NT2/D1 (cell line): Measurements from ENCODE around the gene ING4.
A peak's percentile ranks its signal among the peaks of the same experiment; 100 is the strongest.

ENCODE experiments used
- DNase-seq: peaks from one replicate; pipeline ENCODE4 v3.0.0-alpha.2; 2011; ENCODE audit warnings: low read depth, low spot score
- H3K27me3 ChIP-seq: 2 replicates; pipeline ENCODE4 v1.6.0; 2011; ENCODE audit warnings: mild to moderate bottlenecking; ENCODE audit not compliant: insufficient read length, insufficient read depth
- H3K36me3 ChIP-seq: 2 replicates; pipeline ENCODE4 v1.6.1; 2011; ENCODE audit warnings: mild to moderate bottlenecking, low read length, mixed read lengths; ENCODE audit not compliant: insufficient read depth, insufficient read length
- H3K4me1 ChIP-seq: 2 replicates; pipeline ENCODE4 v1.5.1; 2011; ENCODE audit not compliant: insufficient read depth, insufficient read length
- H3K4me3 ChIP-seq: 2 replicates; pipeline ENCODE4 v1.5.1; 2011; ENCODE audit warnings: low read depth; ENCODE audit not compliant: insufficient read length
- H3K9ac ChIP-seq: 2 replicates; pipeline ENCODE4 v1.6.0; 2011; ENCODE audit warnings: low read depth; ENCODE audit not compliant: insufficient read length
- H3K9me3 ChIP-seq: 2 replicates; pipeline ENCODE4 v1.5.1; 2011; ENCODE audit warnings: mild to moderate bottlenecking, low read length; ENCODE audit not compliant: insufficient read depth
- SUZ12 ChIP-seq: IDR thresholded peaks from 2 replicates; pipeline ENCODE4 v1.6.1; 2011; ENCODE audit not compliant: insufficient read length, insufficient read depth; ENCODE audit errors: extremely low read depth
- YY1 ChIP-seq: IDR thresholded peaks from 2 replicates; pipeline ENCODE4 v1.6.1; 2011; ENCODE audit not compliant: insufficient read length, insufficient read depth
- ZNF274 ChIP-seq: IDR thresholded peaks from 2 replicates; pipeline ENCODE4 v1.6.1; 2011; ENCODE audit warnings: mild to moderate bottlenecking, low read depth, low read length

ING4 gene

DNA sequence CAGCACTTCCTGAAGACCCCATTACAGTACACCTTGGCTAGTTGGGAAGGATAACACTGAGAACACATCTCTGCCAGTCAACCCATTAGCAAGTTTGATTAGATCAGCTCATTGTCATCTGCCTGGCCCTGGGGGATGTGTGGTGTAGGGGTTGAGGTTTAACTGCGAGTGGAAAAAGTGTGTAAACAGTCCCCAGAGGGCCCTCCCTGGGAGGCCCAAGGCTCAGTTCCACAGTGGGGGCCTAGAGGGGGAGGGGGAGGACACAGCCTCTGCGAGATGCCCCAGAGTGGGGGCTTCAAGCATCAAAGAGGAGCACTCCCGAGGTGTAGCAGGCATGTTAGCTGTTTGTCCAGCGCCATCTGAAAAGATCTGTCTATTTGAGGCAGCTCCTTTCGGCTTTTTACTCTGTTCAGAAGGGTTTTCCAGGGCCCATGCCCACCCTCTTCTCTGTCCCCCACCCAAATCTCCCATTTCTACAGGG lies 27.5 kb downstream of the ING4 start:
- DNase-seq = no peak

DNA sequence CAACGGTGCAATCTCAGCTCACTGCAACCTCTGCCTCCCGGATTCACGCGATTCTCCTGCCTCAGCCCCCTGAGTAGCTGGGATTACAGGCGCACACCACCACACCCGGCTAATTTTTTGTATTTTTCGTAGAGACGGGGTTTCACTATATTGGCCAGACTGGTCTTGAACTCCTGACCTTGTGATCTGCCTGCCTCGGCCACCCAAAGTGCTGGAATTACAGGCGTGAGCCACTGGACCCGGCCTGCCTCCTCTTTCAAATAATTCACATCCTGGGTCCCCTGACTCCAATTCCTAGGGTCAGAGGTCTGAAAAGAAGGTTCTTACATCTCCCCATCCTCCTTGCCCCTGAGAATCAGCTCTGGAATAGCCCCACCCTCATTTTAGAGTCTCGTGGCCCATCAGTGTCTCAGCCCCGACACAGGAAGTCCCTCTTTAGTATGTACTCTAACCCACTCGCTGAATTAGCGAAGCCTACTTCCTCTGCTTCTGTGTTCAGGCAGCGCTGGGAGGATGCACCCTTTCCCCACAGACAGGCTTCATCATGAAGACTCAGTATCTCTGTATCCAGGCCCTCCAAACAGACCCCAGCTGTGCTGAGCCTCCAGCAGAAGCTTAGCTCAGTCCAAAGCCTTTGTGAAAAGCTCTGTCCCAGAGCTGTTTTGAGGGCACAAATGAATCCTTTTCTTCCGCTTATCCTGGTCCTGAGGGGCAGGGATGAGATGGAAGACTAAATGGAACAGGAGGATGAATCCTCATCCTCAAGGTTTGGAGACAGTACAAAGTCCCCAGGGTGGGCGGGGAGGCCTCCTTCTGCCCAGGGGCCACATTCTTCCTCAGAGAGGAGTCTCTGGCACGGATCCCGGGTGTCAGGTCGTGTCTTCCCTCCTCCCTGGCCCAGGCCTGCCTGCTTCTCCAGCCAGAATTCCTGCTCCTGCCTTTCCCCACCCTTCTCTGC lies 30.6 kb downstream of the ING4 start:
- H3K9me3 ChIP-seq = no peaks in the 10 kb centered on the region
- H3K4me3 ChIP-seq = no peak overlapping the region
- H3K9ac ChIP-seq = peak overlapping the region; percentile 0
- H3K27me3 ChIP-seq = no peaks in the 10 kb centered on the region
- DNase-seq = no peak
- H3K36me3 ChIP-seq = no peaks in the 10 kb centered on the region
- TF ChIP-seq ZNF274 (no peak), SUZ12 (no peak), YY1 (no peak)
- H3K4me1 ChIP-seq = peaks cover 30% of the 10 kb centered on the region

More for the DNA sequence above, 27.5 kb downstream of the ING4 start:
- H3K4me1 ChIP-seq = peaks cover 34% of the 10 kb centered on the region
- TF ChIP-seq ZNF274 (no peak), YY1 (no peak), SUZ12 (no peak)
- no peaks in the 10 kb centered on the region; the same call in 1 of the 2 replicates for H3K9me3 ChIP-seq
- no peak overlapping the region for H3K4me3 ChIP-seq
- no peak overlapping the region for H3K9ac ChIP-seq
- no peaks in the 10 kb centered on the region for H3K36me3 ChIP-seq
- peaks cover 7% of the 10 kb centered on the region for H3K27me3 ChIP-seq

DNA sequence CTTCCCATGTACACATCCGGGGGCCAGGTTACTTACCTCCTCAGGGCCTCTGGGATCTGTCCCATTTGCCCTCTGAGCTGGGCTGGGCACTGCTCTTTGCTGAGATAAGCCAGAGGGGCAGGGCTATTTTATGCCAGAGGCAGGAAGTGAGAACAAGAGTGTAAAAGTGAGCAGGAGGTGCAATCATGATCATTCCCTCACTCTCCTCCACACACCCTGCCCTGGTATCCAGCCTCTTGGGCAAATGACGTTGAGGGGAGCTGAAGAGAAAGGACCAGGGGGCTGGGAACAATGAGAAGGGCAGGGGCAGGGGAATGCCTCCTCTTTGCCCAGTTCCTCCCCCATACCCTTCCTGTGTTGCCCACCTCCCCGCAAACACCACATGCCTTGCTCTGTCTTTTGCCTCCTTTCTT lies 31.4 kb downstream of the ING4 start:
- Histone ChIP-seq H3K9me3 (no peaks in the 10 kb centered on the region), H3K27me3 (no peaks in the 10 kb centered on the region), H3K4me3 (no peak overlapping the region), H3K36me3 (no peaks in the 10 kb centered on the region), H3K4me1 (peaks cover 30% of the 10 kb centered on the region), H3K9ac (peak overlapping the region; percentile 14)
- no peak for DNase-seq
- TF ChIP-seq YY1 = no peak
- TF ChIP-seq ZNF274 = no peak
- TF ChIP-seq SUZ12 = no peak

DNA sequence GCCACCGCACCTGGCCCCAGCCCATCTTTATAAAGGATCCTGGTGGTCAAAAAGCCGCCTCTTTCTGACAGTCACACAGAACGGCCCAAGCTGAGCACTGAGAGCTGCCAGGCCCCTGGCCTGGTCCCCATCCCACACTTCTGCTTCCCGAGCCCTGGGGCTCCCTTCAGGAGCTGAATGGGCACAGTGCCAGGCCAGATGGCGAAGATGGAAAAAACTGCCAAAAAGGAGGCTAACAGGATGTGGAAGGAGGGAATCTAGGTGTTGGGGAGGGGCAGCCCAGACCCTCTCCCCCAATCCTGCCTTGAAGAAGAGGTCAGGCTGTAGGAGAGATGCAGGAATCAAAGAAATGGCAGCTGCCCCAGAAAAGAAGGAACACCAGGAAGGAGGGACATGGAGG lies 32.2 kb downstream of the ING4 start:
- Histone ChIP-seq H3K36me3 (no peaks in the 10 kb centered on the region), H3K9ac (no peak overlapping the region), H3K4me3 (no peak overlapping the region), H3K27me3 (no peaks in the 10 kb centered on the region), H3K4me1 (peaks cover 23% of the 10 kb centered on the region), H3K9me3 (no peaks in the 10 kb centered on the region)
- no peak for TF ChIP-seq ZNF274
- no peak for TF ChIP-seq YY1
- no peak for TF ChIP-seq SUZ12
- no peak for DNase-seq

DNA sequence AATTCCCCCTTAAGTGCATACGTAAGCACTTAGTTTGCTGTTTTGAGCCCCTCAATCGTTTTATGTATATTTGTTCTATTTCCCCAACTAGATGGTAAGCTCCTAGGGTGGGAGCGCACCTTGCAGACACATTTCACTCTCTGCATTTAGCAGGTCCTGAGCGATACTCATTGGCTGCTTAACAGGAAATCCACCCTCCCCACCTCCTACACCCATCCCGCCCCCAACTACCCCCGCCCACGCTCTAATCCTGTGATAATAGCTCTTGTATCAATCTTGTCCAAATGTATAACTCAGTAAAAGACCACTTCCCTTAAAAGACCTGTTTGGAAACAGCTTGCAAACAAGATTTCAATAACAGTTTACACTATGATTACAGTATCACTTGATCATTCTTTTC lies 35.3 kb downstream of the ING4 start:
- Histone ChIP-seq H3K27me3 (no peaks in the 10 kb centered on the region), H3K36me3 (no peaks in the 10 kb centered on the region), H3K9me3 (no peaks in the 10 kb centered on the region), H3K4me1 (peaks cover 18% of the 10 kb centered on the region), H3K4me3 (no peak overlapping the region), H3K9ac (no peak overlapping the region)
- no peak for DNase-seq
- TF ChIP-seq YY1 (no peak), ZNF274 (no peak), SUZ12 (no peak)

DNA sequence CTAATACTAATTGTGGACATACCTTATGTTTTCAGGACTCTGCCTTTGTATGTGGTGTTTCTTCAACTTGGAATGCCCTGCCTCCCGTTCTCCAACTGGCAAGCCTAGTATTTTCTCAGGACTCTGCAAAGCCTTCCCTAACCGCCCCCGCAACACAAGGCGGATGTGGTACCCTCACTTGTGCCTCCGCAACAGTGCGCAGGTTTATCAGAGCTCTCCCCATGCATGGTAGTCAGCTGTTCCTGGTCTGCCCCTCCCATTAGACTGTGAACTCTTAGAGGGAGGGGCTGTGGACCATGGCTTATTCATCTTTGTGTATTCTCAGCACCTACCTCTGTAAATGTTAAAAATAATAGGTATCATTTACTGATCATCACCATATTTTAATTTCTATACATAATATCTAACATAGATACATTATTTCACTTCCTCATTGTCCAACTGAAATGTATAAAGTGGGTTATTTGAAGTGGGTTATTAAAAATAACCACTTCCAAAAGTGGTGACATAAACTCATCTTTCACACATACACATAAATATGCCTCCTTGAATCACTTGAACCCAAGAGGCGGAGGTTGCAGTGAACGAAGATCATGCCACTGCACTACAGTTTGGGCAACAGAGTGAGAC lies 36.1 kb downstream of the ING4 start:
- Histone ChIP-seq H3K4me1 (peaks cover 17% of the 10 kb centered on the region), H3K4me3 (no peak overlapping the region), H3K27me3 (no peaks in the 10 kb centered on the region), H3K9me3 (no peaks in the 10 kb centered on the region), H3K9ac (no peak overlapping the region), H3K36me3 (no peaks in the 10 kb centered on the region)
- DNase-seq = no peak
- no peak for TF ChIP-seq YY1
- no peak for TF ChIP-seq SUZ12
- no peak for TF ChIP-seq ZNF274

DNA sequence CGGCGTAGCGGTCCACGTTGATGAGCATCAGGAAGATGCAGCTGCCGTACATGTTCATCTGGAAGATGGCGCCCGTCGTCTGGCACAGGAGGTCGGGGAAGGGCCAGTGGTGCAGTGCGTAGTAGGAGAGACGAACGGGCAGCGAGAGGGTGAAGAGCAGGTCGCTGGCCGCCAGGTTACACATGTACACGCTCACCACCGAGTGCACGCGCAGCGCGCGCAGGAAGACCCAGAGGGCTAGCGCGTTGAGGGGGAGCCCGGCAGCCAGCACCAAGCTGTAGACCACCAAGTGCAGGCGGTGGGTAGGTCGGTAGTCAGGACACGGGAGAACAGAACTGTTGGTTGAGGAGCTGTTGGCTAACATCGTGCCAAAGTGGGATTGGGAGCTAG lies 42.0 kb downstream of the ING4 start:
- no peaks in the 10 kb centered on the region for H3K9me3 ChIP-seq
- peaks cover 12% of the 10 kb centered on the region for H3K4me1 ChIP-seq
- no peak overlapping the region for H3K9ac ChIP-seq
- no peak overlapping the region for H3K4me3 ChIP-seq
- no peak for DNase-seq
- H3K36me3 ChIP-seq = no peaks in the 10 kb centered on the region
- H3K27me3 ChIP-seq = no peaks in the 10 kb centered on the region
- TF ChIP-seq ZNF274 (no peak), YY1 (no peak), SUZ12 (no peak)
